NCI-H1105 treated with DMSO at 0.1 percent for 48 hours (cell line): ENCODE results near the gene APOOL.
"Not testable (repeated sequence)": the region's sequence is repeated elsewhere in the genome, so short reads cannot be mapped to it uniquely, and the experiment has no call there.

Source experiments
- DNase-seq: peaks from one replicate; lab custom pipeline; 2025; lab: John Stamatoyannopoulos, UW

The APOOL gene, protein sequence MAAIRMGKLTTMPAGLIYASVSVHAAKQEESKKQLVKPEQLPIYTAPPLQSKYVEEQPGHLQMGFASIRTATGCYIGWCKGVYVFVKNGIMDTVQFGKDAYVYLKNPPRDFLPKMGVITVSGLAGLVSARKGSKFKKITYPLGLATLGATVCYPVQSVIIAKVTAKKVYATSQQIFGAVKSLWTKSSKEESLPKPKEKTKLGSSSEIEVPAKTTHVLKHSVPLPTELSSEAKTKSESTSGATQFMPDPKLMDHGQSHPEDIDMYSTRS

DNA sequence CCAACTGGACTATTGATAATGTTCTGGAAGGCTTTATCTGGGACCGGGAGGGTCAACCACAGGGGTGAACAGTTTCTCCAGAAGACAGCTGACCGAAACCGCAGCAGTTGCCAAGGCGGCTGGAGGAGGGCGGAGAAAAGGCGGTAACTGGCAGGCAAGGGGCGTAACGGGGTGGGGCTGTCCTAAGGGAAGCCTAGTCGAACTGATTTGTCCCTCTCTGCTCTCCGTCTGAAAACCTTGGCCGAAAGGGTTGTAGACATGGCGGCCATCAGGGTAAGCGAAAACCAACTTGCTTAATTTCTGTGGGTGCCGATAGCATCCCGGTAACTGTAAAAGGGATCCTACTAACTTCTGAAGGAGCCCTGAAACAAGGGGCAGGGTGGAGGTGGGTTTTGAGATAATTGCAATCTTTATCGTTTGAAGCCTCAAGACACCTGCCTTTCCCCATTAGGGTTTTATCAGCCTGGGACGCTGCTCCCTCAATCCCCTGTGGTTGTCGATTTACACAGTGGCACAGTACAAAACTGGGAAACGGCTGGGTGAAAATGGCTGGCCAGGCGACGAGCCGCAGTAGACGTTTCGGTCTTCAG is at the start of gene APOOL:
Gene APOOL, plus strand, starts transcription at position 223 of the 590 bp plus-strand sequence. Its CDS starts 36 bp downstream, at position 259.
- DNase-seq: peak; percentile 83

DNA sequence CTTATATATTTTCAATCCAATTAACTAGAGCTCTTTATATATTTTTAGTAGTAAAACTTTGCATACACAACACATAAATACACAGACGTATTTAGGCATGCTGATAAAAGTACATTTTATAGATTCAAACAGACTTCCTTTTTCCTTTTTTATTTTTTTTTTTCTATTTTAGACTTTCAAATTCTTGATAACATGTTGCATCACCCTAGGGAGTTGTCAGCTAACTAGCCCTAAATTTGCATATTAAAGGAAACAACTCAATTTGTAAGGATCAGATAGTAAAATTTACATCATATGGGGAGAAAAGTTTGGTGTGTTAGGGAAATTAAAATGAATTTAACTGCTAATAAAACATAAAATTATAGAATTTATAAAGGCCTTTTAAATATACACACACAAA is 47.4 kb upstream of the APOOL start:
- no peak for DNase-seq

DNA sequence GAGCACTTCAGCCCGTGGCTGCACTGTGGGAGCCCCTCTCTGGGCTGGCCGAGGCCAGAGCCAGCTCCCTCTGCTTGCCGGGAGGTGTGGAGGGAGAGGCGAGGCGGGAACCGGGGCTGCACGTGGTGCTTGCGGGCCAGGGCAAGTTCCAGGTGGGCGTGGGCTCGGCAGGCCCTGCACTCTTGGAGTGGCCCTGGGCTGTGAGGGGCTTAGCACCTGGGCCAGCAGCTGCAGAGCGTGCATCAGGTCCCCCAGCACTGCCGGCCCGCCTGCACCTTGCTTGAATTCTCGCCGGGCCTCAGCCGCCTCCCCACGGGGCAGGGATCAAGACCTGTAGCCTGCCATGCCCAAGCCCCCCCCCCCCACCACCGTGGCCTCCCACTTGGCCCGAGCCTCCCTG is 28.9 kb upstream of the APOOL start:
- DNase-seq: no peak

GRCh38 chrX:84991739-84992138 is 11.9 kb upstream of the APOOL start:
- DNase-seq: not testable (repeated sequence)

- DNase-seq: no peak
These were observed 10.5 kb upstream of the APOOL start for GRCh38 chrX:84993150-84993549.

- no peak for DNase-seq
These were observed 2.3 kb upstream of the APOOL start for GRCh38 chrX:85001344-85001743.

GRCh38 chrX:85004255-85004654 is 578 bp downstream of the APOOL start:
- DNase-seq: no peak

GRCh38 chrX:85012098-85012497 is 8.4 kb downstream of the APOOL start:
- no peak for DNase-seq

DNA sequence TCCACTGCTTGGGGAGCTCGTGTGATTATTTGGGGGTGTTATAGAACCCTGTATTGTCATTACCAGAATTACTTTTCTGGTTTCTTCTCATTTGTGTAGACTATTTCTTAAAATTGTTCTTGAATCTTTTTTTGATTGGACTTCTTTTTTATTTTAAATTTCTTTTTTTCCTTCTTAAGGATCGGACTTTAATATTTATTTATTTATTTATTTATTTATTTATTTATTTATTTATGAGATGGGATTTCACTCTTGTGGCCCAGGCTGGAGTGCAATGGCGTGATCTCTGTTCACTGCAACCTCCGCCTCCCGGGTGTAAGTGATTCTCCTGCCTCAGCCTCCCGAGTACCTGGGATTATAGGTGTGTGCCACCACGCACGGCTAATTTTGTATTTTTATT is 11.7 kb downstream of the APOOL start:
- not testable (repeated sequence) for DNase-seq

DNA sequence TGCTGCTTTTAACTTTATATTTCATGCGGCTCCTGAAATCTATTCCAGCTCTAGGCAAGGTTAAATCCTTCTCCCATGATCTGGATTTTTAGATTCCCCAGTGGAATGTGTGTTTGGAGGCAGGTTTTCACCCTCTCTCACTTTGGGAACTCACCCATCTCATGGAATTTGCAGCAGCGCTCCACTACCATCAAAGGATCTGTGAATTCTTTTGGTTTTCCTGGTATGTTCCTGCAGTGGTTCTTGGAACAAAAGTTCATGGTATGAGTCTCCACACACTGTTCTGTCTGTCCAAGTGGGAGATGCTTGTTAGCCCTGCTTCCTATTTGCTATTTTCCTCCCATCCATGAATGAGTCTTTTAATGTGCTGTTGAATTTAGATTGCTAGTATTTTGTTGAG is 14.0 kb downstream of the APOOL start:
- no peak for DNase-seq

GRCh38 chrX:85018471-85018870 is 14.8 kb downstream of the APOOL start:
- DNase-seq: no peak

DNA sequence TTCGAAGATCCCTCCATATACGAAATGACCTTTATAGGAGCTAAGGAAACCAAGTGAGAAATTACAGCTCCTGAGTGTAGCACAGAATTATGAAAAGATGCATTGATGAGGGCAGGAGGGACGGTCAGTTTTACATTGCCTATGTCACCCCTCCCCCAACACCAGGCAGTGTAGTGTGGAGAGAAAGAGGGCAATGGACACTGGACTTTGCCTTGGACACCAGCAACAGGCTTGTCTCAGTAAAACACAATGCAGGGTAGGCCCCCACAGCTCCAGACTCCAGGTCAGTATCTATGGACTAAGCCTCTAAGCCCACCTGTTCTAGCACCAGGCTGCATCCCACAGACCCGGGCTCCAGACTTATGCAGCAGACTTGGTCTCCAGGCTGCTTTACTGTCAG is 16.5 kb downstream of the APOOL start:
- no peak for DNase-seq

DNA sequence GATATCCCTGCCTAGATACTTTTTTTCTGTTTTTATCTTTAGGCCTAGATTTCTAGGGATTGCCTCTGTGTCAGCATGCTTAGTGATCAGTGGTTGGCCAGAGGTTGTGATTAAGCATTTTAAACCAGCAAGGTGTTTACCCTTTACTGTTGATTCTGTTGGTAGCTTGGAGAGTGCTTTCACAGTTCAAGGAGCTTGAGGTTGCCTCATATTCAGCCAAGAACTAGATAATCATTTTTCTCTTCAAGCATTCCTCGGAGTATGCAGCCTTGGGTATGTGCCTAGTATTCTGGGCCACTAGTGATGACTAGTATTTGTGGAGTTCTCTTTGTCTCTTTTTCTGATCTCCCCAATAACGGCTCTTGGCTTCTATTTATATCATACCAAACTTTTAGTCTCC is 20.4 kb downstream of the APOOL start:
- no peak for DNase-seq

DNA sequence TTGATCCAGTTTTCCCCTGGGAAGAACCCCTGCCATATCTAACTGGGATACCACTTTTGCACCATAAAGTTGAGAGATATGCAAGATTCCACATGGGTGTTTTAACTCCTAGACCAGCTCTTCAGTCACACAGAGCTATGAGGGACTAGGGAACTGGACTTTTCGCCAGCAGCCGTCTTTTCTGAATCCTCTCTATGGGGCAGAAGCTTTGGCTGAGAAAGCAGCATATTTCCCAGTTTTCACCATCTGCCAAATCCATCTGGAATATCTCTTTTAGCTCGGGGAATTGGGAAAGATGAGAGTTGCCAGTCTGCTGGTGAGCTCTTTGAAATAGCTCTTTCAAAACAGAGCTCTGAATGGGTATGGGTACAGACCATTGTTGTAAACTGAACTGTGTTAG is 20.9 kb downstream of the APOOL start:
- no peak for DNase-seq

GRCh38 chrX:85026170-85026569 is 22.5 kb downstream of the APOOL start:
- no peak for DNase-seq

- no peak for DNase-seq
These were observed 25.4 kb downstream of the APOOL start for GRCh38 chrX:85029043-85029442.

- DNase-seq: no peak
These were observed 27.8 kb downstream of the APOOL start for GRCh38 chrX:85031505-85031904.

DNA sequence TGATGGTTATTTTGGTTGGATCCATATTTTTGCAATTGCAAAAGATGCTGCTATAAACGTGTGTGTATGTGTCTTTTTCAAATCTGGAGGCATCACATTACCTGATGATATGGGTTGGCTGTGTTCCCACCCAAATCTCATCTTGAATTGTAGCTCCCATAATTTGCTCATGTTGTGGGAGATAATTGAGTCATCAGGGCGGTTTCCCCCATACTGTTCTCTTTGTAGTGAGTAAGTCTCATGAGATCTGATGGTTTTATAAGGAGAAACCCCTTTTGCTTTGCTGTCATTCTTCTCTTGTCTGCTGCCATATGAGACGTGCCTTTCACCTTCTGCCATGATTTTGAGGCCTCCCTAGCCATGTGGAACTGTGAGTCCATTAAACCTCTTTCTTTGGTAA is 33.4 kb downstream of the APOOL start:
- DNase-seq: no peak

DNA sequence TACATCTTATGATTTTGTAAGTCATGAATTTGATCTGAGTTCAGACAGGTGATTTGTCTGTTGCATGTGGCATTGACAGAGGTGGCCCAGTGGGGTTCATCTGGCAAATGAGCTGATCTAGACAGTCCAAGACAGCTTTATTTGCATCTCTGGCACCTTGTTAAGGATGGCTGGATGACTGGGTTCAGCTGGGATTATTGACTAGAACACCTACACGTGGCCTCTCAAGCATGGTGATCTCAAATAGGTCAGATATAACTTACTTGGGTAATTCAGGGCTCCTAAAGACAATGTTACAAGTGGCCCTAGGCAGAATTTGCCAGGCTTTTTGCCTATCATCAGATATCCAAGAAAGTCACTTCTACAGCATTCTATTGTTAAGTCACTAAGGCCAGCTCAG is 48.0 kb downstream of the APOOL start:
- no peak for DNase-seq

- no peak for DNase-seq
These were observed 48.5 kb downstream of the APOOL start for GRCh38 chrX:85052205-85052604.

- no peak for DNase-seq
These were observed 49.1 kb downstream of the APOOL start for GRCh38 chrX:85052636-85053343.

GRCh38 chrX:85065512-85066198 is 62.0 kb downstream of the APOOL start:
- DNase-seq: no peak

GRCh38 chrX:85077247-85077646 is 73.6 kb downstream of the APOOL start:
- DNase-seq: not testable (repeated sequence)
